GM18508 (cell line): Measurements from ENCODE around the gene SFMBT1.

Source experiments
- ATAC-seq: cut with Tn5 transposase; IDR thresholded peaks from one replicate; pipeline ENCODE4 v1.9.1; 2021; ENCODE audit warnings: moderate number of reproducible peaks; ENCODE audit not compliant: insufficient read depth, unreplicated experiment

Gene SFMBT1

DNA sequence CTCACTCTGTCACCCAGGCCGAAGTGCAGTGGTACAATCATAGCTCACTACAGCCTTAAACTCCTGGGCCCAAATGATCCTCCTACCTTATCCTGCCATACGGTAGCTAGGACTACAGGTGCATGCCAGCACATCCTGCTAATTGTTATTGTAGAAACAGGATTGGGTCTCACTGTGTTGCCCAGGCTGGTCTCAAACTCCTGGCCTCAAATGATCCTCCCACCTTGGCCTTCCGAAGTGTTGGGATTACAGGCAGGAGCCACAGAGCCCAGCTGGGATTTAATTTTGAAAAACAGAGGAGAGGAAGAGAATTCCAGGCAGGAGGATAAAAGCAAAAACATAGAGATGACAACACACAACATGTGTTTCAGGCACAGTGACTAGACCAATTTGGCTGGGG lies 40.5 kb downstream of the SFMBT1 start:
- ATAC-seq: no peak

DNA sequence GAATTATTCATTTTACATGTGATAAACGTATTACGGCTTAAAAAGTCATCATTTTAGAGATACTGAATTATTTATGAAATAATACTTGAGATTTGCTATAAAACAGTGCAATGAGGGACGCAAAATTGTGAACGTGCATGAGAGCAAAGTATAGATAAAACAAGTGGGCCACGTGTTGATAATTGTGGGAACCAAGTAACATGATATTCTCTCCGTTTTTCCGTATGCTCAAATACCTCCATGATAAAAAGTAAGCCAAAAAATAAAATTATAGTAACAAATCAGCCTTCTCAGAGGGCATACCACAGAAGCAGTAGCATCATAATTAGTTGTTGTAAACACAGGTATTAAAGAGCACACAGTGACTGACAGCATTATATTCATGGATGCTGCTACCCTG lies 42.6 kb downstream of the SFMBT1 start:
- no peak for ATAC-seq

DNA sequence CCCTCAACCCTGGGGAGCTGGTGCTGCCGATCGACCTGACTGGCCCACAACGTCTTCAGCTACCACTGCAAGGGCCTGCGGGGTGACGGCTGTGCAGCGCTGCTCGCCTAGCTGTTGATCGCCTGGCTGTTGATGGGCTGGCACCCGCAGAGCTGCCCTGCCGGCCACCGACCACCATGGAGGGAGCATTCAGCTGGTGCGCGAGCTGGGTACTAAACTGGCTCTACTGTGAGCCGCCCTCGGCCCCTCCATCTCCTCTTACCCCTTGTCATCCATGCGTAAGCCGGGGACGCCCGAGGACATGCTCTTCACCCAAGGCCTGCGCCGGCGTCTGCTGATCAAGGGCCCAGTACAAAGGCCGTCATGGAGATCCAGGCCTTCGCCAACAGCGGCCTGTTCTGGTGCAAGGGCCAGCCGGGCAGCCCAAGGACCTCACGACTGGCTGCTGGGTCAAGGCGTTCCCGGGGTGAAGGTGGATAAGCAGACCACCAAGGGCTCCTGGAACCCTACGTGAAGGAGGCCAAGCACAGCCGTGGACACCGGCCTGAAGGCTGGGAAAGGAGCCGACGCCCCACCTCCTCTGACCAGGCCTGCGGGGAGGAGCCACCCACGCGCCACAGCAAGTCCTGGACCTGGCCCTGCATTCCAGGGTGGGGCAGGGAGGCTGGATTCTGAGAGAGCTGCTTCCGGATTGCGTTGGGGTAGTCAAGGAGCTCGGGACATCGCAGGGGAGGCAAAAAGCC lies 46.9 kb downstream of the SFMBT1 start:
- ATAC-seq: no peak

DNA sequence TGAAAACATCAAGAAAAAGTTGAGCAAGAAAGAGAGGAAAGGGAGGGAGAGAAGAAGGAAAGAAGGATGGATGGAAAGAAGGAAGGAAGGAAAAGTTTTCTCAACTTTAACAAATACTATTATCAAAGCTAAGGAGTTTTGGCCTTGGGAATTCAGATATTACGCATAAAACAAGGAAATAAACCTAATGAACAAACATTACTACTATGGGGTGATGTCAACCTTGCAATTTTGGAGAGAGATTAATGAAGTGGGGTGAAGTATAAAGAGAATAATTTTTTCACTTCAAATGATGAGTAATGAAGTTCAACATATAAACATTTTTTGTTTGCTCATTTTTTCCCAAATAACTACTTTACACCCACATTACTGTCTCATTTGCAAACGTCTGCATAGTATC lies 55.2 kb downstream of the SFMBT1 start:
- ATAC-seq: no peak

DNA sequence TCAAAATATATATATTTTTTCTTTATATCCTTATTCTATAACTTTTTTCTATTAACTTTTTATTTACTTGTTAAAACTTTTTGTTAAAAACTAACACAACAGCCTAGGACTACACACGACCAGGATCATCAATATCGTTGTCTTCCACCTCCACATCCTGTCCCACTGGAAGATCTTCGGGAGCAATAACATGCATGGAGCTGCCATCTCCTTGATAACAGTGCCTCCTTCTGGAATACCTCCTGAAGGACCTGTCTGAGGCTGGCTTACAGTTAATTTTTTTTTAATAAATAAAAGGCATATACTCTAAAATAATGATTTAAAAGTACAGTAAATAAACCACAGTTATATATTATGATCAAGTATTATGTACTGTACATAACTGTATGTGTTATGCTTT lies 58.9 kb downstream of the SFMBT1 start:
- ATAC-seq: no peak

DNA sequence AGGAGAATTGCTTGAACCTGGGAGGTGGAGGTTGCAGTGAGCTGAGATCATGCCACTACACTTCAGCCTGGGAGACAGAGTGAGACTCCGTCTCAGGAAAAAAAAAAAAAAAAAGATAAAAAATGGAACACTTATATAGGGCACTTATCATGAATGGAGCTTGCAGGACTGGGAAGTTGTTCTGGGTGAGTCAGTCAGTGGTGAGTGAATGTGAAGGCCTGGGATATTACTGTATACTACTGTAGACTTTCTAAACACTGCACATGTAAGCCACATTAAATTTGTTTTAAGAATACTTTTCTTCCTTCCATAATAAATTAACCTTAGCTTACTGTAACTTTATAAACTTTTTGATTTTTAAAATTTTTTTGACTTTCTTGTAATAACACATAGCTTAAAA lies 59.8 kb downstream of the SFMBT1 start:
- no peak for ATAC-seq

DNA sequence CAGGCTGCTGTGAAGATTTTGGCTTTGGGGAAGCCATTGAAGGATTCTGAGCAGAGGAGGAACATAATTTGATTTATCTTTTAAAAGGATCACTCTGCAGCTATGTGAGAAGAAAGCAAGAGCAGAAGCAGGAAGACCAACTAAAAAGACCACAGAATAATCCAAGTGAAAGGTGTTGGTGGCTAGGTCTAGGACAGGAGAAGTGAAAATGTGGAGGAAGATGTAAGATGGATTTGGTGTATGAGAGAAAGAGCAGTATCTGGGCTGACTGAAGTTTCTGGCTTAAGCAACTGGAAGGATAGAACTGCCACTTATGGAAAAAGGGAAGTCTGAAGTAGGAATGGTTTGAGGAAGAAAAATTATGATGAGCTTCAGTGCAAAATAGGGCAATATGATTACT lies 62.0 kb downstream of the SFMBT1 start:
- peak; percentile 12 for ATAC-seq

DNA sequence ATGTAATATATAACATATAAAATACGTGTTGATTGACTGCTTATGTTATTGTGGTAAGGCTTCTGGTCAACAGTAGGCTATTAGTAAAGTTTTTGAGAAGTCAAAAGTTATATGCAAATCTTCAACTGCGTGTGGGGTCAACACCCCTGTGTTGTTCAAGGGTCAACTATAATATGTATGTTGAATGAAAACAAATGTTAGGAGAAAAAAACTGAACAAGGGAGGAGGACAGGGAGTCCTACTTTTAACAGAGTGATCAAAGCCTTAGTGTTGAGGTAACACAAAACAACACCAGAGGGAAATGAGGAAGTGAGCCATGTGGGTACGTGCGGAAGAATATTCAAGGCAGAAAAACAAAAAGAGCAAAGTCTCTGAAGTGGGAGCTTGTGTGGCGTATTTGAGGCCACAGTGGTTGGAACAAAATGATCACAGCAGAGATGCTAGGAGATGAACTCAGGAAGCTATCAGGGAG lies 62.5 kb downstream of the SFMBT1 start:
- ATAC-seq: peak; percentile 71

DNA sequence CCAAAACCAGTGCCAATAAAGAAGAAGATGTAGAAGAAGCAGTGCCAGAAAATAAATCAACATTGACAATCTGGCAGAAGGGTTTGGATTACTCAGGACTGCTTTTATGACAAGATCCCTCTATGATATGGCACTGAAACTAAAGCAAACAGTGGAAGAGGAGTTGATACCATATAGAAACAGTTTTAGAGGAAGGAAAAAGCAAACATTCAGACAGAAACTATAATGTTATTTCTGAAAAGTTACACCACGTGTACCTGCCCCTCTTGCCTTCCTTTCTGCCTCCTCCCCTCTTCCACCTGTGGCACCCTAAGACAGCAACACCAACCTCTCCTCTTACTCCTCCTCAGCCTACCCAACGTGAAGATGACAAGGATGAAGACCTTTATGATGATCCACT lies 63.0 kb downstream of the SFMBT1 start:
- ATAC-seq: no peak

DNA sequence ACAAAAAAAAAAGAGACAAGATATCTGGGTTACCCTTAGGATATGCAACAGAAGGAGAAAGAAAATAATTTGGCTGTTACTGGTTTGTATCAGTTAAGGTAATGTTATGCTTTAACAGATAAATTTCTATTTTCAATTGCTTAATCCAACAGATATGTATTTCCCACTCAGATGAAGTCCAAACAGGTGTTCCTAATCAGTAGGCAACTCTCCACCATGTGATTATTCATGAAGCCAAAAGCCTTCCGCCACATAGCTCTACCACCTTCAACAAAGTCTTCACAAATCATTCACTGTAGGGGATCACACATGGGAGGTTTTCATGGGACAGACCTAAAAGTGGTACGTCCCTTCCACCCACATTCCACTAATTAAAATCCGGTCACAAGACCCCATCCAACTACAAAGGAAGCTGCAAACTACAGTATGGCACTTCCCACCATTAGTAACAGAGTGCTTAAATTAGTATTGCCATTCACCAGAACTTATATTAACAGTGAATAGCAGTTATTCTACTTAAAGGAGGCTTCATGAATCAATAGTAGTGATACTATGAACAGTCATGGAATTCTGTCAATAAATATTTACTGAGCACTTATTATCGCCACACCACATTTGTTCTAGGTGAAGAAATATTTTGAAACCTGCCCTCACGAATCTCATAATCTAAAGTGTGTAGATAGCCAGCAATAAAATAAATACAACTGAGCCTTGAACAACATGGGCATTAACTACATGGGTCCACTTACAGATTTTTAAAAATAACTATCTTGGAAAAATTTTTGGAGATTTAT lies 66.5 kb downstream of the SFMBT1 start:
- no peak for ATAC-seq

DNA sequence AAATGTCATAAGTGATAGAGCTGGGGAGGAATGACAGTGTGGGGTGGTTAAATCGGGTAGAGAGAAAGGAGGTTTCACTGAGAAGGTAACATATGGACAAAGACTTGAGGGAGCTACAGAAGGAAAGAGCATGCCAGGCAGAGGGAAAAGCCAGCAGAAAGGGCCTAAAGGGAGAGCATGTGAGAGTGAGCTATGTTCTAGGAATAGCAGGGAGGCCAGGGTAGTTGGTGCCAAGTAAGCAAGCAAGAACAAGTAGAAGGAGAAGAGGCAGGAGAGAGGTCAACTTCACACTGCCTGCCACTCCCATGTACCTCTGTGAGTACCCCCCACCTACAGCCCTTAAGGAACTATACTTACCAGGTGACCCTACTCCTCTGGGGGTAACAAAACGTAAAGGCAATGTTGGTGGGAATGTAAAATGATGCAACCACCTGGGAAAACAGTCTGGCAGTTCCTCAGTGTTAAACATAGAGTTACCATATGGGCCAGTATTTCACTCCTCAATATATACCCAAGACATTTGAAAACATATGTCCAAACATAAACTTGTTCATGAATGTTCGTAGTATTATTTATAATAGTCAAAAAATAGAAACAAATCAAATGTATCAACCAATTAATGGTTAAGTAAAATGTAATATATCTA lies 67.6 kb downstream of the SFMBT1 start:
- ATAC-seq: no peak

DNA sequence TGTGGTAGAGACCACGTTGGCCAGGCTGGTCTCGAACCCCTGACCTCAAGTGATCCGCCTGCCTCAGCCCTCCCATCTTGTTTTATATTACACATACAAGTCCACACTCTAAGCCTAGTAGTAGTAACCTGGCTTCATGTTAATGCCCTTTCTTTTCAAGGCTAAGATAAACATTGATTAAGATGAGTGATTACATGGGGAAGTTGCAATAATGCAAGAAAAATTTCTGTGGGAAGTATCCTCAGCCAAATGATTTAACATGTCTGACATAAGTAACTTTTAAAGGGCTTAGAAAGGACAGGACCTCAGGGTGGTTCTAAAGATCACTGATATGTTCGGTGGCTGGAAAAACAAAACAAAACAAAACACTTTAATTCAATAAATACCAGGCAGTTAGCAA lies 72.1 kb downstream of the SFMBT1 start:
- no peak for ATAC-seq

DNA sequence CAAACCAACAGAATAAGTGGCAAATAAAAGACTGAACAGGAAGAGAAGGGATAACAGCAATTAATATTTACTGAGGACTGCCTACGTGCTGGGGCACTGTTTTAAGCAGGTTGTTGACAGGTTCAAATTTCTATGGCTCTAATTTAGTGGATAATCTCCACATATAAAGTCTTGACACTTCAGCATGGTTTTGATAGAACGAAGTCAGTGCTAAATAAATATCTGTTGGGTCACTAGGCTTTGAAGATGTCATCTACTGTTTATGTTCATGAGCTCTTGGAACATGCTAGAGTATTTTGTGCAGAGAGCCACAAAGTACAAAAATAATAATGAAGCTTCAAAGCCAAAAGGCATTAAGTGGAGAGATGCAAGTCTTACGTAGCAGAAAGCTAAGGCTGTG lies 74.0 kb downstream of the SFMBT1 start:
- no peak for ATAC-seq

DNA sequence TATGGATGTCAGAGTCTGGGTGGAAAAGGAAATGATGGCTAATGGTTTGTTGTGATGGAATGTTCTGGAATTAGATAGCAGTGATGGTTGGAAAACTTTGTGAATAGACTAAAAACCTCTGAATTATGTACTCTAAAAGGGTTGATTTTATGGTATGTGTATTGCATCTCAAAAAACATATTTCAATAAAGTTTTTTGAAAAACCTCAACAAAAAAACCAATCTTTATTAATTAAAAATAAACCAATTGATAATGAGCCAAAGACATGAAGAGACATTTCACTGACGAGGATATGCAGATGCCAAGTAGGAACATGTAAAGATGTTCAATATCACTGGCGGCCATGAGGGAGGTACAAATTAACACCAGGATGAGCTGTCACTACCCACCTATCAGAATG lies 78.5 kb downstream of the SFMBT1 start:
- ATAC-seq: no peak

DNA sequence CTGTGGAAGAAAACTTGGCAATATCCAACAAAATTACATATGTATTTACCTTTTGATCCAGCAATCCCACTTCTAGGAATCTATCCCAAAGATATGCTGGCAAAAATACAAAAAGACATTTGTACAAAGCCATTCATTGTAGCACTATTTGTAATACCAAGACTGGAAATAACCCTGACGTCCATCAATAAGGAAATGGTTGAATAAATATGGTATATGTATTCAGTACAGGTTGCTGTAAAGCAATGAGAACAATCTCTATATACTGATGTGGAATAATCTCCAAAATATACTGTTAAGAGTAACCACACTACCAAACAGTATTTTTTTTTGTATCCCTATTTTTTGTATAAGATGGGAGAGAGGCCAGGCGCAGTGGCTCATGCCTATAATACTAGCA lies 83.7 kb downstream of the SFMBT1 start:
- ATAC-seq: no peak

DNA sequence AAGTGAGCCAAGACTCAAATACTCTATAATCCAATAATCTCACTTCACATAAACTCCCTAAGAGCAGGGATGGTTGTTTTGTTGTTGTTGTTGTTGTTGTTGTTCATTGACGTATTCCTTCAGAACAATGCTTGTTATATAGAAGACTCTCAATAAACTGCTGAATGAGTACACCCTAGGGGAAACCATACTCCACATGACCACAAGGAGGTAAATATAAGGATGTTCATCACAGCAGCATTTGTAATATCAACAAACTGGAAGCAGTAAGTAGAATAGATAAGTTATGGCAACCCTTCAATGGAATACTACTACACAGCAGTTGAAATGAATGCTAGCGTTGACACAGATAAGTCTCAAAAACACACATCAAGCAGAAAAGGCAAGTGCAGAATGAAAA lies 86.1 kb downstream of the SFMBT1 start:
- no peak for ATAC-seq

DNA sequence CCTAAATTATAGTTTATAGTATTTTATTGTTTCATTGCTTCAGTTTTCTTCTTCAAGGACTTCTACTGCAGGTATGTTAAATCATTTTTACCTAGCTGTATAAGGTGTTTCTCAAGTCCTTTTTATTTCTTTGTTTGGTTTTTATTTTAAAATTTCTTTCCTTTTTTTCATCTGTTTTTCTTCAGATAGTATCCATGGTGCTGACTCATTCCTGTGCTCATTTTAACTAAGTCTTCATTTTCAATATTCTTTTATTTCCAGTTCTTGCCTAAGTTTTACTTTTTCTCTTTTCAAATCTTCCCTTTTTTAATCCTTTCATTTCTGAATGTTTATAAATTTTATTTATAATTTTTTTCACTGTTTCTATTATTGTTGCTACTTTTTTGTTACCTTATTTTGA lies 106.3 kb downstream of the SFMBT1 start:
- ATAC-seq: no peak

DNA sequence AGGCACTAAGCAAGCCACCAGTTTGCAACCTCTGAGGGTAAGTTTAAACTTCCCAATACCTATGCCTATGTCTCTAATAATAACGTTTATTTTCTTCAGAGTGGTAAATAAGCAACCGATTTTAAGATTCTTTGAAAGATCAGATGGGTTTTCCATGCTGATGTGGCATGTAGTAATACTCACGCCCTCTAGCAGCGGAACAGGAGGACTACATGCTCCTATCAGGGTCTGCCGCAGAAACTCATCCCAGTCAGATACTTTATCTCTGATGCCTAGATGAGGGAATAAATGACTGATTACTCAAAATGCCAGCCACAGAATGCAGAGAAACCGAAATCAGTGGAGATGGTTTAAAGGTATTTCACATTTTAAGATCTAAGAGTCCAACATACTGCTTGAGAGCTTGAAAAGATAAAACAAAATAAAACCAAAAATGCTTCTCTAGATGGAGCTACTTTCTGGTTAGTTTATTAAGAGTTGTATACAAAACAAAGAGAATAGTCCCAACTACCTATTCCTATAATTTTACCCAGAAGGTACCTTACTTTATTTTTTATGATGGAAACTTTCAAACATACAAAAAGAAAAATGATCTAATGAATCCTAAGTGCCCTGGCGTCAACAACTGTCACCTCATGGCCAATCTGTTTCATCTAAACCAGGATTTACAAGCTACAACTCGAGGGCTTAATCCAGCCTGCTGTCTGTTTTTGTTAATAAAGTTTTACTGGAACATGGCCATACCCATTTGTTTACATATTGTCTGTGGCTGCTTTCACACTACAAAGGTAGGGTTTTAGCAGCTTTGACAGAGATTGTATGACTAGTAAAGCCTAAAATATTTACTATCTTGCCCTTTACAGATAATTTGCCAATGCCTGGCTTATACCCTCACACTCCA lies 111.0 kb downstream of the SFMBT1 start:
- no peak for ATAC-seq

DNA sequence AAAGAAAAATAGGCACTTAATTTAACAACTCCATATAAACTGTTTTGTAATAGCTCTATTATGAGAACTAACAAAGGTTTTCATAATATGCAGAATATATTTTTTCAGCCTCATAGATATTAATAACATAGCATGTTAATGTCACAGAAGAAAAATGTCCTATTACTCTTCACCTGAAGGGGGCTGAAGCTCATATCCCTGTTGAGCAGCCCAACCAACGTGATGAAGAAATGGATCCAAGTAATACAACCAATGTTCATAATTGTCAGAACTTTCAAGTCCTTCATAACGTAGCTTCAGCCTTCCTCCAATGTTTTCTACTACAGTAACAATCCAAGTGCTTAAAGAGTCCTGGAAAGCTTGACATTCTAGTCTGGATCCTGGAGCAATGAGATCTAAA lies 114.0 kb downstream of the SFMBT1 start:
- no peak for ATAC-seq

DNA sequence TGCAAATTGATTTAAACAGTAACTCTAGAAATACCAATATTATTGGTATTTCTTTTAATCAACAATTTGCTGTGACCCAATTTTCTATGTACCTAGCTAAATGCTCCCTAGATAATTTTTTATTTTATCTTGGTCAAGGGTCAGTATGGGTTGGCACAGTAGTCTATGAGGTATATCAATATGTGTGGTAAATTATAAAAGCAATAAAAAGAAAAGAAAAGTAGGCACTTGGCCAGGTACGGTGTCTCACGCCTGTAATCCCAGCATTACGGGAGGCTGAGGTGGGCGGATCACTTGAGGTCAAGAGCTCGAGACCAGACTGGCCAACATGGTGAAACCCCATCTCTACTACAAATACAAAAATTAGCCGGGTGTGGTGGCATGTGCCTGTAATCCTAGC lies 114.5 kb downstream of the SFMBT1 start:
- ATAC-seq: no peak
